Measurements from ENCODE around the gene PRAMEF18.
"Not testable (repeated sequence)": the region's sequence is repeated elsewhere in the genome, so short reads cannot be mapped to it uniquely, and the experiment has no call there.

PRAMEF18 gene

GRCh38 chr1:13222788-13223187 lies 3.2 kb downstream of the PRAMEF18 start:
- not testable (repeated sequence) for DNase-seq (ENCODE audit: low read depth, low spot score); H3K4me3 ChIP-seq (ENCODE audit: low read length)

DNA sequence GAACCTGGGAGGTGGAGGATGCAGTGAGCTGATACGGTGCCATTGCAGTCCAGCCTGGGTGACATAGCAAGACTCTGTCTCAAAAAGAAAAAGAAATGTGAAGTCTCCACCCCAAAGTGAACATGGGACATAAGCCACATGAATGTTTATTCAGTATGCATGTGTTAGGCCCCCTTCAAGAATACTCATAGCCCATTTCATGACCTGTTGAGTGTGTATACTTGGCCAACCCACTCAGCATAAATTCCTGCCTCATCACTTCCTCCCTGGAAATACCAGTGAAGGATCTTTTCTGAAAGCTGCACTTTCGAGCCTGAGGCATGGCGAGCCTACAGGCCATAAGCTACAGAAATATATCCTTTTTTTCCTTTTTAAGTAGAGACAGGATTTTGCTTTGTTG lies 6.8 kb downstream of the PRAMEF18 start:
- not testable (repeated sequence) for DNase-seq (ENCODE audit: low read depth, low spot score); H3K4me3 ChIP-seq (ENCODE audit: low read length)

DNA sequence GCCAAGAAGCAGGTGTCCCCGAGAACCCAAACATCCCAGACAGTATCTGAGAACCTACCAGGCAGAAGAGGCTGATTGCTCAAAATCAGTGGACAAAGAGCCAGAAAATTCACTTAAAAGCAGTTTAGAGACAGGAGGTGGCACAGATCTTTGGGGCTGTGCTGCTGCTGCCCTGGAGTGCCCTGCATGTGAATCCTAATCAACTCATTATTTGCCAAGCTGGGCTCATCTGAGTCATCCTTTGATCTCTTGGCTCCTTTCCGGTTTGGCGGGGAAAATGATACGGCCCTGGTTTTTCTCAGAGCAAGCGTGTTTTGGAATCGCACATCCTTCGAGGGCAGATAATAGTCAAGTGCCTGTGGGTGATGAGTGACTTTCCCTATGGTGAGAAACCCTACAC lies 9.3 kb downstream of the PRAMEF18 start:
- DNase-seq (ENCODE audit: low read depth, low spot score); H3K4me3 ChIP-seq (ENCODE audit: low read length): not testable (repeated sequence)

DNA sequence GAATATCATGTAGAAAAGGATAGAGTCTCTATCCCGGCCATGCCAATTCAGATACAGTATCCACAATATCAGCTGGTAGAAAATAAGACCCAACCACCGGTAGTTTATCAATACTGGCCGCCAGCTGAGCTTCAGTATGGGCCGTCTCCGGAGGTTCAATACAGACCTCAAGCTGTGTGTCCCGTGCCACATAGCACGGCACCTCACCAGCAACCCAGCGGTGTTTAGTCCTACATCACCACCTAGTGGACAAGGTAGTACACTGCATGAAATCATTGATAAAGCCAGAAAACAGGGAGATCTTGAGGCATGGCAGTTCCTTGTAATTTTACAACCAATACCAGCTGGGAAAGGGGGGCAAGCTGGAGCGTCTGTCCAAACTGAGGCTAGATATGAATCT lies 17.2 kb downstream of the PRAMEF18 start:
- not testable (repeated sequence) for H3K4me3 ChIP-seq (ENCODE audit: low read length); DNase-seq (ENCODE audit: low read depth, low spot score)

DNA sequence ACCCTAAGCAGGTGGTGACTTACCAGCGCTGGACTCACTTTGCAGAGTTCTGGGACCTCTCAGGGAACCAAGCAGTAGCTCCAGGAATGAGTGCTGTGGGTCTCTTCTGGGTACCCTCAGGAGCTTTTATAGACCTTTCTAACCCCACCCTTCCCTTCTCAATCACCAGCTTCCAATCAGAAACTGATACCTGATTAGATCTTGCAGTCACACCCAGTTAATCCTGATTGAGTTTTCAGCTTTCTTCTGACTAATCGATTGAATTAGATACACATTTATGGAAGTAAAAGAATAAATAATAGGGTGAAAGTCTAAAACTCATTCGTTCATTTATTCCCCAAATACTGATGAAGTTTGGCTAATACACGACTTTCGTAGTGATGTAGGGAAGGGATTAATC lies 24.6 kb downstream of the PRAMEF18 start, which contains the start of gene PRAMEF13:
TSS of gene PRAMEF13 (minus strand) at position 101 of the 400 bp plus-strand sequence. CDS start 1,820 bp downstream, outside the sequence.
- DNase-seq (ENCODE audit: low read depth, low spot score): not testable (repeated sequence)

More for the DNA sequence above, 24.6 kb downstream of the PRAMEF18 start, which contains the start of gene PRAMEF13:
- H3K4me3 ChIP-seq (ENCODE audit: low read length): not testable (repeated sequence)
